Peyer's patch (tissue), 4 donors: ENCODE results near the gene COL20A1.

Experiments
- POLR2A ChIP-seq, 2 donors: fragments of 450-650 bp; IDR thresholded peaks; one replicate each; pipeline ENCODE4 v1.5.1; 2017; ENCODE audit warnings: antibody characterized with exemption in 2 of 2, mild to moderate bottlenecking in 2 of 2, moderate library complexity in 2 of 2
- TF ChIP-seq, protein P1 (sequence below), 6 experiments: fragments of 450-650 bp in 4 of 6; fragments of 200-600 bp in 2 of 6; sonication (generic) in 1 of 6; IDR thresholded peaks; one replicate each; pipeline ENCODE4 v1.5.1; 2017 to 2019; ENCODE audit warnings: antibody characterized with exemption in 6 of 6, mild to moderate bottlenecking in 3 of 6, moderate library complexity in 1 of 6

- TF ChIP-seq, protein P1, sequence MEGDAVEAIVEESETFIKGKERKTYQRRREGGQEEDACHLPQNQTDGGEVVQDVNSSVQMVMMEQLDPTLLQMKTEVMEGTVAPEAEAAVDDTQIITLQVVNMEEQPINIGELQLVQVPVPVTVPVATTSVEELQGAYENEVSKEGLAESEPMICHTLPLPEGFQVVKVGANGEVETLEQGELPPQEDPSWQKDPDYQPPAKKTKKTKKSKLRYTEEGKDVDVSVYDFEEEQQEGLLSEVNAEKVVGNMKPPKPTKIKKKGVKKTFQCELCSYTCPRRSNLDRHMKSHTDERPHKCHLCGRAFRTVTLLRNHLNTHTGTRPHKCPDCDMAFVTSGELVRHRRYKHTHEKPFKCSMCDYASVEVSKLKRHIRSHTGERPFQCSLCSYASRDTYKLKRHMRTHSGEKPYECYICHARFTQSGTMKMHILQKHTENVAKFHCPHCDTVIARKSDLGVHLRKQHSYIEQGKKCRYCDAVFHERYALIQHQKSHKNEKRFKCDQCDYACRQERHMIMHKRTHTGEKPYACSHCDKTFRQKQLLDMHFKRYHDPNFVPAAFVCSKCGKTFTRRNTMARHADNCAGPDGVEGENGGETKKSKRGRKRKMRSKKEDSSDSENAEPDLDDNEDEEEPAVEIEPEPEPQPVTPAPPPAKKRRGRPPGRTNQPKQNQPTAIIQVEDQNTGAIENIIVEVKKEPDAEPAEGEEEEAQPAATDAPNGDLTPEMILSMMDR (IDR thresholded peaks at IDR 0.05) = no peak
- TF ChIP-seq POLR2A (IDR thresholded peaks at IDR 0.05) = no peak
Measured at GRCh38 chr20:63346131-63347080, 53.4 kb downstream of the COL20A1 start.
